Thyroid gland (tissue), 4 donors: ENCODE measurements around the gene PILRA. TPM values are rescaled to one million over a fixed set of nuclear protein-coding genes. Genes with fewer than 3 reads are reported as not detected.

Source experiments
- DNase-seq, 2 donors: peaks; one replicate each; pipeline ENCODE4 v3.0.0-alpha.2; 2019
- H3K27ac ChIP-seq, 3 donors: fragments of 200-600 bp; sonication (generic); 1 replicate in 2 of 3; 2 replicates in 1 of 3; pipeline ENCODE4 v1.5.1; 2016 to 2019; ENCODE audit warnings: mild to moderate bottlenecking in 1 of 3, moderate library complexity in 1 of 3
- H3K27me3 ChIP-seq: fragments of 200-600 bp; sonication (generic); one replicate; pipeline ENCODE4 v1.5.1; 2019
- H3K36me3 ChIP-seq, 2 donors: fragments of 200-600 bp; sonication (generic); one replicate each; pipeline ENCODE4 v1.5.1; 2016 to 2019
- H3K4me1 ChIP-seq, 2 donors: fragments of 200-600 bp; sonication (generic); one replicate each; pipeline ENCODE4 v1.5.1; 2017 to 2019
- H3K4me3 ChIP-seq, 3 donors: fragments of 200-600 bp; sonication (generic); replicated peaks in 1 of 3; 1 replicate in 2 of 3; 2 replicates in 1 of 3; pipeline ENCODE4 v1.5.1; 2016; ENCODE audit warnings: mild to moderate bottlenecking in 1 of 3
- H3K9me3 ChIP-seq: fragments of 200-600 bp; sonication (generic); one replicate; pipeline ENCODE4 v1.5.1; 2017
- CTCF ChIP-seq, 6 experiments: fragments of 200-600 bp in 3 of 6; fragments of 450-650 bp in 3 of 6; sonication (generic) in 3 of 6; IDR thresholded peaks; one replicate each; pipeline ENCODE4 v1.5.1; 2016 to 2019; ENCODE audit warnings: antibody characterized with exemption in 6 of 6, mild to moderate bottlenecking in 2 of 6, inconsistent platforms in 1 of 6, moderate library complexity in 1 of 6
- POLR2A ChIP-seq, 2 donors: fragments of 450-650 bp; IDR thresholded peaks; one replicate each; pipeline ENCODE4 v1.6.1; 2017; ENCODE audit warnings: antibody characterized with exemption in 2 of 2, mild to moderate bottlenecking in 2 of 2, moderate library complexity in 1 of 2
- WGBS, 2 donors: methylation state at CpG; one replicate each; pipeline ENCODE4 v1.1.5; 2017; 5-methylcytosine and 5-hydroxymethylcytosine counted together
- intact Hi-C: fragments of 100-400 bp; cut with DNase I; formaldehyde crosslinking; loops from one replicate; pipeline ENCODE4 v1.15.1; 2023
- total RNA-seq, 4 donors: library from RNA; depleted of rRNA; stranded (reverse); fragments of >200 nt; gene quantifications; one replicate each; pipeline ENCODE4 v1.2.3, GENCODE V29; 2016

PILRA gene
- total RNA-seq, 4 donors from 2014 or later, result 2.4 to 6.4 (median 4.4) TPM

- Histone ChIP-seq H3K27me3 (no peaks in the 10 kb centered on the region), H3K9me3 (no peaks in the 10 kb centered on the region), H3K4me1 (peaks cover 28 to 30% of the 10 kb centered on the region in 2 donors), H3K27ac (peak overlapping the region in 2 of 3 donors; percentile 99), H3K36me3 (no peaks in the 10 kb centered on the region), H3K4me3 (peak overlapping the region in 1 of 3 donors; percentile 89)
- intact Hi-C loops, result no loop called here
- no peak for DNase-seq
- 42 to 48% methylated on average over 16 of the region's 16 CpGs for WGBS, 2 donors
- TF ChIP-seq POLR2A (IDR thresholded peaks at IDR 0.05), result no peak
- TF ChIP-seq CTCF (IDR thresholded peaks at IDR 0.05), result no peak
Measured at GRCh38 chr7:100427762-100428198, 54.5 kb downstream of the PILRA start.

- peaks cover 2 to 5% of the 10 kb centered on the region in 2 donors for H3K36me3 ChIP-seq
- H3K27me3 ChIP-seq, result no peaks in the 10 kb centered on the region
- peak within 1 kb of the TSS; percentile 99 to 100 (median 99) for H3K27ac ChIP-seq
- intact Hi-C loops, result no loop called here
- TF ChIP-seq CTCF (IDR thresholded peaks at IDR 0.05), result peak in 1 of 6 experiments; percentile 1
- TF ChIP-seq POLR2A (IDR thresholded peaks at IDR 0.05), result peak; percentile 73 to 99
- peak within 1 kb of the TSS; percentile 36 to 89 (median 88) for H3K4me3 ChIP-seq
- DNase-seq, result peak; percentile 93 to 95
- 1% methylated on average over 41 to 66 of the region's 66 CpGs for WGBS, 2 donors
- no peaks in the 10 kb centered on the region for H3K9me3 ChIP-seq
- peaks cover 31 to 36% of the 10 kb centered on the region in 2 donors for H3K4me1 ChIP-seq
Measured at GRCh38 chr7:100428199-100428966, 55.1 kb downstream of the PILRA start, which contains the start of gene ZCWPW1. Gene ZCWPW1, minus strand, starts transcription at chr7:100428703. Its CDS starts 8,054 bp downstream, at chr7:100420649.

GRCh38 chr7:100428967-100429636, 55.8 kb downstream of the PILRA start:
- peak in 3 of 6 experiments; percentile 36 to 45 (median 41) for TF ChIP-seq CTCF (IDR thresholded peaks at IDR 0.05)
- peak; percentile 74 to 79 for TF ChIP-seq POLR2A (IDR thresholded peaks at IDR 0.05)
- DNase-seq, result peak; percentile 100
- Histone ChIP-seq H3K27ac (peak overlapping the region; percentile 99 to 100 (median 99)), H3K9me3 (no peaks in the 10 kb centered on the region), H3K4me3 (peak overlapping the region; percentile 36 to 89 (median 88)), H3K4me1 (peaks cover 31 to 43% of the 10 kb centered on the region in 2 donors), H3K36me3 (peaks cover 9 to 13% of the 10 kb centered on the region in 2 donors), H3K27me3 (no peaks in the 10 kb centered on the region)
- intact Hi-C loops, result no loop called here
- 1% methylated on average over 22 to 37 of the region's 40 CpGs for WGBS, 2 donors

- Histone ChIP-seq H3K36me3 (peaks cover 17 to 20% of the 10 kb centered on the region in 2 donors), H3K4me1 (peaks cover 34 to 51% of the 10 kb centered on the region in 2 donors), H3K27ac (peak within 1 kb of the TSS; percentile 99 to 100 (median 99)), H3K27me3 (no peaks in the 10 kb centered on the region), H3K4me3 (peak within 1 kb of the TSS; percentile 36 to 89 (median 88)), H3K9me3 (no peaks in the 10 kb centered on the region)
- peak in 1 of 2 donors; percentile 82 for TF ChIP-seq POLR2A (IDR thresholded peaks at IDR 0.05)
- TF ChIP-seq CTCF (IDR thresholded peaks at IDR 0.05), result no peak
- intact Hi-C loops, result no loop called here
- peak; percentile 97 to 98 for DNase-seq
- 0% methylated on average over 36 to 39 of the region's 95 CpGs for WGBS, 2 donors
Measured at GRCh38 chr7:100429637-100430492, 56.6 kb downstream of the PILRA start, which contains the start of gene MEPCE. Gene MEPCE, plus strand, starts transcription at chr7:100429831. Its CDS starts 188 bp downstream, at chr7:100430019.
